NCI-H2107 treated with DMSO at 0.1 percent for 48 hours (cell line): Measurements from ENCODE around the gene INHBC.
"Not testable (repeated sequence)": the region's sequence is repeated elsewhere in the genome, so short reads cannot be mapped to it uniquely, and the experiment has no call there.

Experiments
- DNase-seq: peaks from one replicate; lab custom pipeline; 2025; ENCODE audit not compliant: unreplicated experiment; lab: John Stamatoyannopoulos, UW

The INHBC gene, protein sequence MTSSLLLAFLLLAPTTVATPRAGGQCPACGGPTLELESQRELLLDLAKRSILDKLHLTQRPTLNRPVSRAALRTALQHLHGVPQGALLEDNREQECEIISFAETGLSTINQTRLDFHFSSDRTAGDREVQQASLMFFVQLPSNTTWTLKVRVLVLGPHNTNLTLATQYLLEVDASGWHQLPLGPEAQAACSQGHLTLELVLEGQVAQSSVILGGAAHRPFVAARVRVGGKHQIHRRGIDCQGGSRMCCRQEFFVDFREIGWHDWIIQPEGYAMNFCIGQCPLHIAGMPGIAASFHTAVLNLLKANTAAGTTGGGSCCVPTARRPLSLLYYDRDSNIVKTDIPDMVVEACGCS

DNA sequence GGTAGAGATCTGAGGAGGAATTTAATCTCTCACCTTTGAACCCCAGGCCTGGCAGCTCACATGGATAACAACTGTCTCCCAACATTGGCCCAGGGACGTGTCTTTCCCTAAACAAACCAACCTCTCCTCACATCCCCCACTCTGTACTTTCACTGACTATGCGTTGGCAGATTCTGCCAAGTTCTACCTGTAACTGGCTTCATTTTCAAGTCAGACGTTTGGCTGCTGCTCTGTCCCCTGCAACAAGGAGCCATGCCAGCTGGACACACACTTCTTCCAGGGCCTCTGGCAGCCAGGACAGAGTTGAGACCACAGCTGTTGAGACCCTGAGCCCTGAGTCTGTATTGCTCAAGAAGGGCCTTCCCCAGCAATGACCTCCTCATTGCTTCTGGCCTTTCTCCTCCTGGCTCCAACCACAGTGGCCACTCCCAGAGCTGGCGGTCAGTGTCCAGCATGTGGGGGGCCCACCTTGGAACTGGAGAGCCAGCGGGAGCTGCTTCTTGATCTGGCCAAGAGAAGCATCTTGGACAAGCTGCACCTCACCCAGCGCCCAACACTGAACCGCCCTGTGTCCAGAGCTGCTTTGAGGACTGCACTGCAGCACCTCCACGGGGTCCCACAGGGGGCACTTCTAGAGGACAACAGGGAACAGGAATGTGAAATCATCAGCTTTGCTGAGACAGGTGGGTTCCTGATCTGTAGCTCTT lies at the start of gene INHBC:
Gene INHBC (plus strand): TSS at position 268 of the 707 bp plus-strand sequence. CDS start 103 bp downstream, at position 371.
- DNase-seq, result no peak

DNA sequence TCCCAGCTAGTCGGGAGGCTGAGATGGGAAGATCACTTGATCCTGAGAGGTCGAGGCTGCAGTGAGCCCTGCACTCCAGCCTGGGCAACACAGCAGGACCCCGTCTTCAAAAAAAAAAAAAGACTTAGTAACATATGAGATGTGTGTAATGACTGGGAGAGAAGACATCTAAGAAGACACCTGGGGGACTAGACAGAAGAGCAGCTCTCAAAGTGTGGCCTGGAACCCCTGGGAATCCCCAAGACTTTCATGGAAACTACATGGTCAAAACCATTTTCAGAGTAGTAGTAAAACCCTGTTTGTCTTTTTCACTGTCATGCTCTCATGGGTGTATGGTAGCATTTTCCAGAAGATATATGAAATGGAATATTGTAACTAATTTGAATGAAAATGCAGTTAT lies 49.0 kb upstream of the INHBC start:
- no peak for DNase-seq

DNA sequence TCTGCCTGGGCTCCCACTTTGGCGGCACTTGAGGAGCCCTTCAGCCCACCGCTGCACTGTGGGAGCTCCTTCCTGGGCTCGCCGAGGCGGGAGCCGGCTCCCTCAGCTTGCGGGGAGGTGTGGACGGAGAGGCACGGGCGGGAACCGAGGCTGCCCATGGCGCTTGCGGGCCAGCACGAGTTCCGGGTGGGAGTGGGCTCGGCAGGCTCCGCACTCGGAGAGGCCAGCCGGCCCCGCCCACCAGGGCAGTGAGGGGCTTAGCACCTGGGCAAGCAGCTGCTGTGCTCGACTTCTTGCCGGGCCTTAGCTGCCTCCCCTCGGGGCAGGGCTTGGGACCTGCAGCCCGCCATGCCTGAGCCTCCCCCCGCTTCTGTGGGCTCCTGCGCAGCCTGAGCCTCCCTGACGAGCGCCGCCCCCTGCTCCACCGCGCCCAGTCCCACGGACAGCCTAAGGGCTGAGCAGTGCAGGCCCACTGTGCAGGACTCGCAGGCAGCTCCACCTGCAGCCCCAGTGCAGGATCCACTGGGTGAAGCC lies 48.3 kb upstream of the INHBC start:
- DNase-seq, result no peak

DNA sequence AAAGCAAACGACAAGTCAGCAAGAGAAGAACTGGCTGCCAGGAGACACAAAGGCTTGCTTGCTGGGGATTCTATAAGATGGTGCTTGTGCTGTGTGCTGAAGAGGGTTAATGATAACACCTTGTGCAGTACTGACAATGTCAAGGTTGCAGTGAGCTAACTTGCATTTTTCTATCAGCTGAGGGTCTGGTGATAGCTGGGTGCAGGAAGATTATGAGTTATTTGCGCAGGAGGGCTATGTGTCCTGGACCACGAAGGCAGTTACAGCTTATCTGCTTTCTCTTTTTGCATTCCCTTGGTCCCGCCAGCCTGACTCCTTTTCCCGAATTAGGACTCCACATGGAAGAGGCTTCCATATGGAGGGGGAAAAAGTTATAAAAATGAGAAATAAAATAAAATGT lies 46.2 kb upstream of the INHBC start:
- DNase-seq, result no peak

DNA sequence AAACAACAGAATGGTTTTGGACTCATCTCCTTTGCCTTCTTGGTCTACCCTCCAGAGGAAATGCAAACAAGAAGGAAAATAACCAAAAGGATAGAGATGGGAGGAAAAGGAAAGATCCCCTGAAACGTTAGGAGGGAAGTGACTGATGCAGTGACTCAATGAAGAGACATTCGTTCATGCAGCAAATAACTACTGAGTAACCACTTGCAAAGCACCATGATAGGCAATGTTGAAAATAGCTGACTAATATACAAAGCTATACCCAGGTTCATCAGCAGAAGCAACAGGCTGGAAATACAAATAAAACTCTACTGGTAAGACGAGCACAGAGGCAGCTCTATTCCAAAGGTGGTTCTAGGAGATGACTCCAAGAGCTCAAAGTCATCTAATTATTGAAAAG lies 45.6 kb upstream of the INHBC start:
- DNase-seq, result no peak

DNA sequence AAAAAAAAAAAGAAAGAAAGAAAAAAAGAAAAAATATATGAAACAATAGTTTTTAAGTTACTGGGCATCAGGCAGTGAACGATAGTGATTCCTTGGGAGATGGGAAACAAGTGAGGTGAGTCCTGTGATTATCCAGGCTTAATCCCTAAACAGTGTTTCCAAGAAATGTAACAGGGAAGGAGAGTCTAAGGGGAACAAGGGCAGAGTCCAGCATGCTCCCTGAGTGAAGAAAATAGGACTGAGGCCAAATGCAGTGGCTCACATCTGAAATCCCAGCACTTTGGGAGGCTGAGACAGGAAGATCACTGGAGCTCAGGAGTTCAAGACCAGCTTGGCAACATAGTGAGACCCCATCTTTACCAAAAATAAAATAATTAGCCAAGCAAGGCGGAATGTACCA lies 44.4 kb upstream of the INHBC start:
- no peak for DNase-seq

DNA sequence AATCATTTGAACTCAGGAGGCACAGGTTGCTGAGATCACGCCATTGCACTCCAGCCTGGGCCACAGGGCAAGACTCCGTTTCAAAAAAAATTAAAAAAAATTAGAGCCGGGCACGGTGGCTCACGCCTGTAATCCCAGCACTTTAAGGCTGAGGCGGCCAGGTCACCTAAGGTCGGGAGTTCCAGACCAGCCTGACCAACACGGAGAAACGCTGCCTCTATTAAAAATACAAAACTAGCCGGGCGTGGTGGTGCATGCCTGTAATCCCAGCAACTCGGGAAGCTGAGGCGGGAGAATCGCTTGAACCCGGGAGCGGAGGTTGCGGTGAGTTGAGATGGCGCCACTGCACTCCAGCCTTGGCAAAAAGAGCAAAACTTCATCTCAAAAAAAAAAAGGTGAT lies 39.5 kb upstream of the INHBC start:
- no peak for DNase-seq

DNA sequence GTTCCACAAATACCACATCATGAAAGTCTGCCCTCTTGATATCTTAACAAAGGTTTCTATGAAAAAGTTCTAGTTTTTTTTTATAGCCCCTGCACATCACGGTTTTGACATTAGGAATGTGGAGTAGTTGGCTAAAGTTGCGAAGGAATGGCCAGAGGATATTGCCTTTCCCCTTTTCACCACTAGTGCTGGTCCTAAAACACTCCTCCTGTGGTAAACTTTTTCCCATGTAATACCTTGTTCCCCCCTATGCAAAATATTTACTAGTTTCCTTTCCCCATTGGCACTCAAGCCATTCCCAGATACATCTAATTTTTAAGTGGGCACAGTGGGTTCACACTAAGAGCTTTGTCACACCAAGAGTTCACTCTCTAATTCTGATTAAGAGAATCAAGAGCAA lies 37.1 kb upstream of the INHBC start:
- no peak for DNase-seq

DNA sequence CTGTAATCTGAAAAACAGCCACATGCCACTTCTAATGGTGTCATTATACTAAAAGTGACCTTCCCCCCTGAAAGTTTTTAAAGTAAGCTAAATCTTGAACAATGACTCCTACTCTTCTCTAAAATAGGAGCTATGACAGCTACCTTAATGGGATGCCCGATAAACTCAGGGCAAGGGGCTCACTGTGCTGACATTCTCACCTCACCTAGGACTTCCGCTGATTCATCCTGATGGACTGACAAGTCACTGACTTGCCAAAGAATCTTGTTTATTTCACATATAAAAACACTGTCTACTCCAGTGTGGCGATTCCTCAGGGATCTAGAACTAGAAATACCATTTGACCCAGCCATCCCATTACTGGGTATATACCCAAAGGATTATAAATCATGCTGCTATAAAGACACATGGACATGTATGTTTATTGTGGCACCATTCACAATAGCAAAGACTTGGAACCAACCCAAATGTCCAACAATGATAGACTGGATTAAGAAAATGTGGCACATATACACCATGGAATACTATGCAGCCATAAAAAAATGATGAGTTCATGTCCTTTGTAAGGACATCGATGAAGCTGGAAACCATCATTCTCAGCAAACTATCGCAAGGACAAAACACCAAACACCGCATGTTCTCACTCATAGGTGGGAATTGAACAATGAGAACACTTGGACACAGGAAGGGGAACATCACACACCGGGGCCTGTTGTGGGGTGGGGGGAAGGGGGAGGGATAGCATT lies 34.7 kb upstream of the INHBC start:
- not testable (repeated sequence) for DNase-seq

DNA sequence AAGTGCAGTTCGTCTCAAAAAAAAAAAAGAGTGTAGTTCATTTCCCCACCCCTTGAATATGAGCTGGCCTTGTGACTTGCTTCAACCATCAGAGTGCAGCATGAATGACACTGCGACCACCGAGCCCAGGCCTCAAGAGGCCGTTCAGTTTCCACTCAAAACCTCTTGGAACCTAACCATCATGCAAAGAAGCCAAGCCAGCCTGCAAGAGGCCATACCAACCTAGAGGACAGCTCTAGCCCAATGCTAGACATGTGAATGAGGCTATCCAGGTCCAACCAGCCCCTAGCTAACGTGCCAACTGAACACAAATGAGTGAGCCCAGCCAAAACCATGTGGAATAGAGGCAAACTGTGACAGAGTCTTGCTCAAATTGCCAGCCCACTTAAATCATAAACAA lies 33.4 kb upstream of the INHBC start:
- no peak for DNase-seq

DNA sequence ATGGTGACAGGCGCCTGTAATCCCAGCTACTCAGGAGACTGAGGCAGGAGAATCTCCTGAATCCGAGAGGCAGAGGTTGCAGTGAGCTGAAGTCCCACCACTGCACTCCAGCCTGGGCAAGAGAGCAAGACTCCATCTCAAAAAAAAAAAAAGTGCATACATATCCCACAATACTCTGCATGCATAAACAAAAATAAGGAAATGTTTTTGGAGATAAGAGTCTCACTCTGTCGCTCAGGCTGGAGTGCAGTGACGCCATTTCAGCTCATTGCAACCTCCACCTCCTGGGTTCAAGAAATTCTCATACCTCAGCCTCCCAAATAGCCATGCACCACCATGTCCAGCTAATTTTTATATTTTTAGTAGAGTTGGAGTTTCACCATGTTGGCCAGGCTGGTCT lies 32.4 kb upstream of the INHBC start:
- not testable (repeated sequence) for DNase-seq

DNA sequence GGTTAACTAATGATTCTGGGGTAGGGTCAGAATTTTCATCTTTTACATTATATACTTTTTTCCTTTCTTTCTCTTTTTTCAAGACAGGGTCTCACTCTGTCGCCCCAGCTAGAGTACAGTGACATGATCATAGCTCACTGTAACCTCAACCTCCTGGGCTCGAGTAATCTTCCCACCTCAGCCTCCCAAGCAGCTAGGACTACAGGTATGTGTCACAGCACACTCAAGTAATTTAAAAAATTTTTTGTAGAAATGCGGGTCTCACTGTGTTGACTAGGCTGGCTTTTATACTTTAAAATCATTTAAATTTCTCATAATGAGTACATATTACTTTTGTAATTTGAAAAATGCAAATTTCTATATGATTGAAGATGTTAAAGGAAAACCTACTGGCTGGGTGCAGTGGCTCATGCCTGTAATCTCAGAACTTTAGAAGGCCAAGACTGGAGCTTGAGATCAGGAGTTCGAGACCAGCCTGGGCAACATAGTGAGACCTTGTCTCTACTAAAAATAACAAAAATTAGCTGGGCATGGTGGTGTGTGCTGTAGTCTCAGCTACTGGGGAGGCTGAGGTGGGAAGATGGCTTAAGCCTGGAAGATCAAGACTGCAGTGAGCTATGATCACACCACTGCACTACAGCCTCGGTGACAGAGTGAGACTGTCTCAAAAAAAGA lies 29.5 kb upstream of the INHBC start:
- no peak for DNase-seq

DNA sequence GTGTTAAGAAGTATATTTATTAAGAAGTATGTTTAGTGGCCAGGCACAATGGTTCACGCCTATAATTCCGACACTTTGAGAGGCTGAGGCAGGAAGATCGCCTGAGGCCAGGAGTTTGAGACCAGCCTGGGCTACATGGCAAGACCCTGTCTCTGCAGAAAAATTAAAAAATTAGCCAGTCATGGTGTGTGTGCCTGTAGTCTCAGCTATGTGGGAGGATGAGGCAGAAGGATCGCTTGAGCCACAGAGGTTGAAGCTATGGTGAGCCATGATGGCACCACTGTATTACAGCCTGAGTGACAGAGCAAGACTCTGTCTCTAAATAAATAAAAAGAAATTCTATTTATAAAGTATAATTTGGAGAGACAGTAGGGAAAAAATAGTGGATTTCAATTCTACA lies 24.1 kb upstream of the INHBC start:
- DNase-seq, result no peak

DNA sequence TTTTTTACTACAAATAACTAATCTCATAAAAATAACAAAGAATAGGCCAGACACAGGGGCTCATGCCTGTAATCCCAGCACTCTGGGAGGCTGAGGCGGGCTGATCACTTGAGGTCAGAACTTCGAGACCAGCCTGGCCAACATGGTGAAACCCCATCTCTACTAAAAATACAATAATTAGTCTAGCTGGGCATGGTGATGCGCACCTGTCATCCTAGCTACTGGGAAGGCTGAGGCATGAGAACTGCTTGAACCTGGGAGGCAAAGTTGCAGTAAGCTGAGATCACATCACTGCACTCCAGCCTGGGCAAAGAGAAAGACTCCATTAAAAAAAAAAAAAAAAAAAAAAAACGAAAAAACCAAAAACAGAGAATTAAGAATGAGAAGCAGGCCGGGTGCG lies 20.4 kb upstream of the INHBC start:
- not testable (repeated sequence) for DNase-seq

DNA sequence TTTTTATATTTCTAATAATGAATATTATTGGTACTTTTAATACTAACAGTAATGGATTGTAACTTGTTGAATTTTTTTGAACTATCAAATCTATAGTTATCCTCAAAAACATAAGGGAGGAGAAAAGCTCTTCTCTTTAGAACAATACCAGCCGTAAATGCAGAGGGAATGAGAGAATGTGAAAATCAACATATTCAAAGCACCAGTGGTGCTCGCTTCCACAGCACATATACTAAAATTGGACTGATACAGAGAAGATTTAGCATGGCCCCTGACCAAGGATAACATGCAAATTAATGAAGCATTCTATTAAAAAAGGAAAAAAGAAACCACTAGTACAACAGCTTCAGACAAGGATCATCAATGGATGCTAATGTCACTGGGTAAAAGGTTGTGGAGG lies 19.5 kb upstream of the INHBC start:
- DNase-seq, result no peak

DNA sequence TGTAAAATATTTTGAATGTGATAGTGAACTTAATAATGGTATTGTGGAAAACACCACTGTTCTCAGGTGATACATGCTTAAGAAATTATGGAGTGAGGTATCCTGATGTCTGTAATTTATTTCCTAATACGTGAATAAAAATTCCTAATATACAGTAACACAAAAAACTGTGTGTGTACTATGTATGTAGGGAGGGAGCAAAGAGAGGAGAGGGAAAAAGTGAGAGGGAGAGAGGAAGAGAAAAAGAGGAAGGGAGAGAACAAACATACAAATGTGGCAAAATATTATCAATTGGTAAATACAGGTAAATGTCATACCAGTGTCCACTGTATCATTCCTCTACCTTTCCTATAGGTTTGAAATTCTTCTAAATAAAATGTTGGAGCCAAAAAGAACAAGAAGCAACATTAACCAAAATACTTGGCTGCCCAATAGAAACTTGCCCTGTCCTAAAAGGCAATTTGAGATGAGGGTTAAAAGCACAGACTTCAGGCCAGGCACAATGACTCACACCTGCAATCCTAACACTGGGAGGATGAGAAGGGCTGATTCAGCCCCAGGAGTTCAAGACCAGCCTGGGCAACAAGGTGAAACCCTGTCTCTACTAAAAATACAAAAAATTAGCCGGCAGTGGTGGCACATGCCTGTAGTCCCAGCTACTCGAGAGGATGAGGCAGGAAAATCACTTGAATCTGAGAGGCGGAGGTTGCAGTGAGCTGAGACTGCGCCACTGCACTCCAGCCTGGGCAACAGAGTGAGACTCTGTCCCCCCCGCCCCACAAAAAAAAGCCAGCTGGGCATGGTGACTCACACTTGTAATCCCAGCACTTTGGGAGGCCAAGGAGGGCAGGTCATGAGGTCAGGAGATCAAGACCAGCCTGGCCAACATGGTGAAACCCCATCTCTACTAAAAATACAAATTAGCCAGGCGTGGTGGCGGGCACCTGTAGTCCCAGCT lies 18.3 kb upstream of the INHBC start:
- DNase-seq, result no peak

DNA sequence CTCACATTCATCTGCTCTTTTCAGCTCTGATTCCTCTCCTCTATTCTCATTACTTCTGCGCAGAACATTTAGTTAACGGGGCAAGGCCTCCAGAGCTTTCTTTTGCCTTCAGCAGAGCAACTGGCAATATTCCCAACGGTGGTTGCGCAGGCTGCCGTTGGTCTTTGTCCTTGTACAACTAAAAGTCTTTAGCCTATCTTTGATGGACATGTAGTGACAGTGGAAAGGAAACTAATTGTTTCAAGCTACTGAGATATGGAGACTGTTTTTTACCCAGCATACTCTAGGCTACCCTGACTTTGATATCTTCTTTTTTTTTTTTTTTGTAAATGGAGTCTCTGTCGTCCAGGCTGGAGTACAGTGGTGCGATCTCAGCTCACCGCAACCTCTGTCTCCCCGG lies 16.3 kb upstream of the INHBC start:
- DNase-seq, result no peak

DNA sequence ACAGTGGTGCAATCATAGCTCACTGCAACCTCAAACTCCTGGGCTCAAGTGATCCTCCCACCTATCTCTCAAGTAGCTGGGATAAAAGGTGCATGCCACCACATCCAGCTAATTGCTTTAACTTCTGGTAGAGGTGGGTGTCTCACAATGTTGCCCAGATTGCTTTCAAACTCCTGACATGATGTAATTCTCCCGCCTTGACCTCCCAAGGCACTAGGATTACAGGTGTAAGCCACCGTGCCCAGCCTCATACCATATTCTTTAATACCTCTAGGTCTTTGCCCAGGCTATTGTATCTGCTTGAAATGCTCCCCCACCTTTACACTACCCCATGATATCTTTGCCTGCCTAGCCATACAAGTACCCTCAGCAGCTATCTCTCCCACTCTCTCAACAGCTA lies 15.1 kb upstream of the INHBC start:
- DNase-seq, result no peak

DNA sequence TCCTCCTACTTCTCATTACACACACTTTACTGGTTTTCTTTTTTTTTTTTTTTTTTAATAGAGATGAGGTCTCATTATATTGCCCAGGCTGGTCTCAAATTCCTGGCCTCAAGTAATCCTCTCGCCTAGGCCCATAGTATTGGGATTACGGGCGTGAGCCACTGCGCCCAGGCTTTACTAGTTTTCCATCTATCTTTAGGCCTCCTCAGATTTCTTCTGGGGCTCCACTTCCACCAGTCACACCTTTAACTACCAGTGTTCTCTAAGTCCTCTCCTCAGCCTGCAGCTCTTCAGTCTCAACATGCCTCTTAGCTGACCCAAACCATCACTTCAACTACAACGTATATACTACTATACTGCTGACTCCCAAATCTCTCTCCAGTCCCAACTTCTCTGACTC lies 14.1 kb upstream of the INHBC start:
- no peak for DNase-seq

DNA sequence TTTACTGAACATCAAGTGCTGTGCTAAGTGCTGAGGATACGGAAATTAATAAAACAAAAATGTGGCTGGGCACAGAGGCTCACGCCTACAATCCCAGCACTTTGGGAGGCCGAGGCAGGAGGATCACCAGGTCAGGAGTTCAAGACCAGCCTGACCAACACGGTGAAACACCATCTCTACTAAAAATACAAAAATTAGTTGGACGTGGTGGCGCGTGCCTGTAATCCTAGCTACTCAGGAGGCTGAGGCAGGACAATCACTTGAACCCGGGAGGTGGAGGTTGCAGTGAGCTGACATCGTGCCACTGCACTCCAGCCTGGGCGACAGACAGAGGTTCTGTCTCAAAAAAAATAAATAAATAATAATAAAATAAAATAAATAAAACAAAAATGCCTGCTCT lies 7.6 kb upstream of the INHBC start:
- not testable (repeated sequence) for DNase-seq
